Kidney (tissue), 14 donors: ENCODE measurements around the gene NETO1. TPM values are rescaled to one million over a fixed set of nuclear protein-coding genes. Genes with fewer than 3 reads are reported as not detected.

Experiments used
- DNase-seq, 5 donors: peaks; one replicate each; pipeline ENCODE4 v3.0.0-alpha.2; 2013 to 2020
- FAIRE-seq: peaks from 2 replicates; lab custom pipeline; 2012; peaks lifted over from hg19 to GRCh38; lab: Jason Lieb, UNC
- H3K27ac ChIP-seq, 2 donors: one replicate each; pipeline ENCODE4 v1.7.0; 2013; ENCODE audit warnings: low read depth in 2 of 2, low read length in 2 of 2, inconsistent platforms in 1 of 2
- H3K27me3 ChIP-seq: one replicate; pipeline ENCODE4 v1.7.1; 2013; ENCODE audit warnings: low read length, inconsistent platforms; ENCODE audit not compliant: control insufficient read depth, insufficient read depth
- H3K36me3 ChIP-seq, 3 donors: one replicate each; pipeline versions ENCODE4 v1.7.0 to v1.7.1; 2013; ENCODE audit warnings: low read length in 3 of 3, control low read depth in 1 of 3, inconsistent platforms in 1 of 3; ENCODE audit not compliant: insufficient read depth in 3 of 3, control insufficient read depth in 2 of 3
- H3K4me1 ChIP-seq, 3 donors: one replicate each; pipeline versions ENCODE4 v1.7.0 to v1.7.1; 2013; ENCODE audit warnings: low read length in 3 of 3, inconsistent platforms in 1 of 3, low read depth in 1 of 3; ENCODE audit not compliant: control insufficient read depth in 2 of 3, insufficient read depth in 2 of 3
- H3K4me3 ChIP-seq, 3 donors: one replicate each; pipeline versions ENCODE4 v1.7.0 to v1.8.1; 2013; ENCODE audit warnings: low read length in 3 of 3, control low read depth in 1 of 3, inconsistent platforms in 1 of 3
- H3K9ac ChIP-seq, 3 donors: one replicate each; pipeline versions ENCODE4 v1.7.0 to v1.7.1; 2013; ENCODE audit warnings: low read length in 3 of 3, control low read depth in 1 of 3, inconsistent platforms in 1 of 3
- H3K9me3 ChIP-seq, 3 donors: one replicate each; pipeline versions ENCODE4 v1.7.0 to v1.7.1; 2013; ENCODE audit warnings: low read length in 3 of 3, control low read depth in 1 of 3, inconsistent platforms in 1 of 3; ENCODE audit not compliant: control insufficient read depth in 2 of 3, insufficient read depth in 1 of 3
- CTCF ChIP-seq: IDR thresholded peaks from 3 replicates; pipeline ENCODE4 v1.5.1; 2012; ENCODE audit warnings: mild to moderate bottlenecking, moderate library complexity, borderline replicate concordance; ENCODE audit not compliant: insufficient read depth; ENCODE audit errors: extremely low read depth
- intact Hi-C: fragments of 100-400 bp; cut with DNase I; formaldehyde crosslinking; loops from one replicate; pipeline ENCODE4 v1.11.1; 2022
- polyA plus RNA-seq: library from polyadenylated mRNA; stranded (reverse); fragments of 350-450 nt; fragmentation: Illumina TruSeq; extraction: RNeasy Lipid Tissue Mini Kit (QIAGEN cat#74804); gene quantifications from one replicate; pipeline ENCODE4 v1.2.3, GENCODE V29; 2014; ENCODE audit warnings: low read depth, low replicate concordance; ENCODE audit not compliant: insufficient read depth
- total RNA-seq: library from RNA; stranded (reverse); fragmentation: NEBNext Ultra II Directional; extraction: Animal tissue kit (Norgen Biotek cat#: 25700); gene quantifications from one replicate; pipeline ENCODE4 v1.2.1, GENCODE V29; 2021
- donor health status: control.
- donor health status: control.
- donor health status: control.
- donor health status: control.
- donor health status: control.
- donor health status: DM: yes; HTN: yes; CAD: no.
- donor health status: Normal renal cell carcinoma (clear cell type).

NETO1 gene
- total and polyA plus RNA-seq, 2 donors from 2014 or later, result 1.6 TPM; not detected in 1

DNA sequence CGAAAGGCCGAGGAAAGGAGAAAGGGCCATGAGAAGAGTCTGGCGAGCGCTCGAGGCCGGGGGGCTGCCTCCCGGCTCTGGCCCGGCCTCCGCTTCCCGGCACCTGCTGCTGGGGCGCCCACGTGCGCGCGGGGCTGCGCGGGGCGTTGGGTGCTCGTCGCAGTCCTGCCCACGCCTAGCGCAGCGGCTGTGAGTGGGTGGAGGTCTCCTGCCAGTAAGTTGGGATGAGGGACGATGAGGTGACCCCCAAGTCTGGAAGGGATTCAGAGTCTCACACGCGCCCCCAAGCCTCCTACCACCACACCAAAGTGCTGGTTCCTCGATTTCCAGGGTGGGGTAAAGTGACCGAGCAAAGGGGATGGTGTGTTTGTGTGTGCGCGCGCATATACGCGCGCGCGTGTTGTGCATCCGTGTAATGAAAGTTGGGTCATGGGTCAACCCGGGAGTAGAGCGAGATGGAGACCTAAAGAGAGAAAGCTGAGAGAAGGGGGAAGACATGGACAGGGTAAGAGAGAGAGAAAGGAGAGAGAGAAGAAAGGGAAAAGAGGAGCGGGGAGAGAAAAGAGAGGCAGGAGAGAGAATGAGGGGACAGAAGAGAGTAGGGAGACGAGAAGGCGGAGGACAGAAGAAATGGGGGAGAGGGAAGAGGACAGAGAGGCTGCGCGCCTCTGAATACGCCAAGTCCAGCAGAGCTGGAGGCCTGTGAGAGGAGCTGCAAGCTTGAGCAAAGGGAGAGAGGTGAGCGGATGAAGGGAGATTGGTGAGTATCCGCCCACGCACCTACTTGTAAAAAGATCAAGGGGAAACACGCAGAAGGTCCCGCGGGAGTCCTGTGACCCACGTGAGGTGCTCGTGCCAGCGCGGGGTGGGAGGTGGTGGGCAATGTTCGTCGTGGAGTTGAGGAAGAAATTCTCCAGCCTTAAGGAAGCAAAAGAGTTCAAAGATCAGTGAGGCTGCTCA is 1.7 kb upstream of the NETO1 start:
- DNase-seq (peak in 4 of 5 donors; percentile 14 to 50 (median 19)), FAIRE-seq (no peak)
- H3K4me1 ChIP-seq, result no peaks in the 10 kb centered on the region
- H3K9me3 ChIP-seq, result no peaks in the 10 kb centered on the region
- H3K36me3 ChIP-seq, result no peaks in the 10 kb centered on the region
- intact Hi-C loops, result no loop called here
- H3K9ac ChIP-seq, result no peak overlapping the region
- peaks cover 16% of the 10 kb centered on the region for H3K27me3 ChIP-seq
- no peak overlapping the region for H3K4me3 ChIP-seq
- H3K27ac ChIP-seq, result no peak overlapping the region
- TF ChIP-seq CTCF, result no peak

DNA sequence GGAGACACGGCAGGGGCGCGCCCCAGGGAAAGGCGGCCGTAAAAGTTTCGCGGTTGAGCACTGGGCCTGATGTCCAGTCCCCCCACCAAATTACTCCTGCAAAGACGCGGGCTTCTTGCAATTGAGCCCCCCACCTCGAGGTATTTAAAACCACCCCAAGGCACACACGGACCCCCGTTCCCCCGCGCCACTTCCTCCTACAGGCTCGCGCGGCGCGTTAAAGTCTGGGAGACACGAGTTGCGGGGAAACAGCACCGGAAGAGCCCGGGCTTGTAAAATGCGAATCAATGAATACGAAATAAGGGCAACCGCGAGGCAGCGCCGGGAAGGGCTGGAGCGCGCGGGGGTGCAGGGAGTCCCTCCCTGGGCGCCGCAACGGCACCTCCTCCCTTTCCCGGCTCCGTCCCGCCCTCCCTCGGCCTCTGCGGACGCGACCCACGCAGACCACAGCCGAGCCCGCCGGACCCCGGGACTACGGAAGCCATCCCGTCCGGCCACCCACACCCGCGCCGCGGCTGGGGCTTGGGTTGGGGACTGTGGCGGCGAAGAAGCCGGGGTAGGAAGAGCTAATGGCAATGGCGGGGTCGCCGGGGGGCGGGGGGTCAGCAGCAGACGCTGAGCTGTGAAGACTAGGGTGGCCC is 918 bp upstream of the NETO1 start:
- no peaks in the 10 kb centered on the region for H3K4me1 ChIP-seq
- H3K9me3 ChIP-seq, result no peaks in the 10 kb centered on the region
- peaks cover 16% of the 10 kb centered on the region for H3K27me3 ChIP-seq
- H3K9ac ChIP-seq, result no peak overlapping the region
- intact Hi-C loops, result no loop called here
- H3K36me3 ChIP-seq, result no peaks in the 10 kb centered on the region
- H3K4me3 ChIP-seq, result no peak overlapping the region
- DNase-seq (peak in 4 of 5 donors; percentile 17 to 62 (median 22)), FAIRE-seq (no peak)
- no peak for TF ChIP-seq CTCF
- H3K27ac ChIP-seq, result no peak overlapping the region

GRCh38 chr18:72866901-72867745 is 664 bp downstream of the NETO1 start:
- Histone ChIP-seq H3K4me3 (no peak overlapping the region), H3K27me3 (peaks cover 16% of the 10 kb centered on the region), H3K27ac (no peak overlapping the region), H3K4me1 (no peaks in the 10 kb centered on the region), H3K9ac (no peak overlapping the region), H3K9me3 (no peaks in the 10 kb centered on the region), H3K36me3 (no peaks in the 10 kb centered on the region)
- peak in 4 of 5 donors; percentile 29 to 50 (median 40) for DNase-seq
- TF ChIP-seq CTCF, result no peak
- no peak for FAIRE-seq
- intact Hi-C loops, result no loop called here
